ENCODE data around the gene LDLRAD3. TPM values are rescaled to one million over a fixed set of nuclear protein-coding genes. Genes with fewer than 3 reads are reported as not detected.

LDLRAD3 gene
- total RNA-seq, 1 donor from 2014 or later: 28.5 TPM

- no peak overlapping the region for H3K27ac Mint-ChIP-seq (ENCODE audit: unreplicated experiment)
- DNase-seq (ENCODE audit: low spot score): no peak
- peaks cover under 1% of the 10 kb centered on the region for H3K27me3 Mint-ChIP-seq (ENCODE audit: unreplicated experiment)
- no peaks in the 10 kb centered on the region for H3K9me3 Mint-ChIP-seq (ENCODE audit: unreplicated experiment)
- TF ChIP-seq CTCF (IDR thresholded peaks at IDR 0.05; ENCODE audit: unreplicated experiment): no peak
- peaks cover 24% of the 10 kb centered on the region for H3K4me1 Mint-ChIP-seq (ENCODE audit: unreplicated experiment)
- H3K36me3 Mint-ChIP-seq (ENCODE audit: low read depth, unreplicated experiment): peaks cover 15% of the 10 kb centered on the region
- H3K4me3 Mint-ChIP-seq (ENCODE audit: unreplicated experiment): no peak overlapping the region
These were observed 128.1 kb downstream of the LDLRAD3 start for GRCh38 chr11:36071917-36072500.

- Mint-ChIP-seq H3K27me3 (ENCODE audit: unreplicated experiment) (peaks cover 4% of the 10 kb centered on the region), H3K4me1 (ENCODE audit: unreplicated experiment) (peaks cover 24% of the 10 kb centered on the region), H3K9me3 (ENCODE audit: unreplicated experiment) (no peaks in the 10 kb centered on the region), H3K27ac (ENCODE audit: unreplicated experiment) (no peak overlapping the region), H3K36me3 (ENCODE audit: low read depth, unreplicated experiment) (peaks cover 19% of the 10 kb centered on the region), H3K4me3 (ENCODE audit: unreplicated experiment) (no peak overlapping the region)
- no peak for TF ChIP-seq CTCF (IDR thresholded peaks at IDR 0.05; ENCODE audit: unreplicated experiment)
- DNase-seq (ENCODE audit: low spot score): no peak
These were observed 129.7 kb downstream of the LDLRAD3 start for GRCh38 chr11:36073411-36074203.

DNA sequence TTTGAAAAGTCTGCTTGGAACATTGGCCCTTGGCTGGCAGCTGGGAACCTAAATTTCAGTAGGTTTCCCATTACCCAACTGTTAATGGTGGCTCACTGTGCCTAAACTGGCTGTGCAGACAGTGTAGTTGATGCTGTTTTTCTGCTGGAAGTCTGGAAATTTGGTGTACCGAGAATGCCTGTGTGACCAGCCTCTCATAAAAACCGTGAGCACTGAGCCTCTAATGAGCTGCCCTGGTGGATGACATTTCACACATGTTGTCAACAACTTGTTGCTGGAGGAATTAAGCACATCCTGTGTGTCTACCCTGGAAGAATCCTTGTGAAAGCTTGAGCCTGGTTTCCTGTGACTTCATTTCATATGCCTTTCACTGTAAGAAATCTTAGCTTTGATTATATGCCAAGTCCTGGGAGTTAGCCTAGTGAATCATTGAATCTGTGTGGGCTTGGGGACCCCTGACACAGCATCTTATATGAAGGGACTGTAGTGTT, 131.1 kb downstream of the LDLRAD3 start:
- H3K27me3 Mint-ChIP-seq (ENCODE audit: unreplicated experiment): peaks cover 4% of the 10 kb centered on the region
- no peak overlapping the region for H3K4me3 Mint-ChIP-seq (ENCODE audit: unreplicated experiment)
- no peaks in the 10 kb centered on the region for H3K9me3 Mint-ChIP-seq (ENCODE audit: unreplicated experiment)
- no peak overlapping the region for H3K27ac Mint-ChIP-seq (ENCODE audit: unreplicated experiment)
- H3K36me3 Mint-ChIP-seq (ENCODE audit: low read depth, unreplicated experiment): peaks cover 22% of the 10 kb centered on the region
- TF ChIP-seq CTCF (IDR thresholded peaks at IDR 0.05; ENCODE audit: unreplicated experiment): no peak
- peaks cover 26% of the 10 kb centered on the region for H3K4me1 Mint-ChIP-seq (ENCODE audit: unreplicated experiment)
- no peak for DNase-seq (ENCODE audit: low spot score)

- H3K27me3 Mint-ChIP-seq (ENCODE audit: unreplicated experiment): peaks cover 4% of the 10 kb centered on the region
- no peak overlapping the region for H3K4me3 Mint-ChIP-seq (ENCODE audit: unreplicated experiment)
- peaks cover 26% of the 10 kb centered on the region for H3K4me1 Mint-ChIP-seq (ENCODE audit: unreplicated experiment)
- no peak for TF ChIP-seq CTCF (IDR thresholded peaks at IDR 0.05; ENCODE audit: unreplicated experiment)
- no peak for DNase-seq (ENCODE audit: low spot score)
- H3K27ac Mint-ChIP-seq (ENCODE audit: unreplicated experiment): no peak overlapping the region
- peaks cover 28% of the 10 kb centered on the region for H3K36me3 Mint-ChIP-seq (ENCODE audit: low read depth, unreplicated experiment)
- H3K9me3 Mint-ChIP-seq (ENCODE audit: unreplicated experiment): no peaks in the 10 kb centered on the region
These were observed 133.5 kb downstream of the LDLRAD3 start for GRCh38 chr11:36077368-36077767.
